Keratinocyte (primary cell): Measurements from ENCODE around the gene MEIS2. TPM values are rescaled to one million over a fixed set of nuclear protein-coding genes. Genes with fewer than 3 reads are reported as not detected.

Experiments
- DNase-seq: peaks from one replicate; pipeline ENCODE4 v3.0.0-alpha.2; 2011; ENCODE audit warnings: low read depth, missing footprints, low spot score
- FAIRE-seq: peaks from 2 replicates; lab custom pipeline; 2011; peaks lifted over from hg19 to GRCh38; lab: Jason Lieb, UNC
- H2AFZ ChIP-seq: 2 replicates; pipeline ENCODE4 v1.6.0; 2012; ENCODE audit warnings: low read length, control low read depth, inconsistent platforms; ENCODE audit not compliant: control insufficient read depth
- H3K27ac ChIP-seq: 2 replicates; pipeline ENCODE4 v1.5.1; 2011; ENCODE audit warnings: low read length; ENCODE audit not compliant: control insufficient read depth, insufficient read depth
- H3K27me3 ChIP-seq: 3 replicates; pipeline ENCODE4 v1.6.0; 2011; ENCODE audit warnings: low read length; ENCODE audit not compliant: control insufficient read depth, insufficient read depth; ENCODE audit errors: extremely low read depth
- H3K36me3 ChIP-seq, 2 experiments: 2 replicates in 1 of 2; 3 replicates in 1 of 2; pipeline ENCODE4 v1.5.1; 2011; ENCODE audit warnings: low read length in 2 of 2, mild to moderate bottlenecking in 1 of 2; ENCODE audit not compliant: control insufficient read depth in 2 of 2, insufficient read depth in 2 of 2; ENCODE audit errors: extremely low read depth in 1 of 2
- H3K4me1 ChIP-seq: 3 replicates; pipeline ENCODE4 v1.5.1; 2011; ENCODE audit warnings: low read length; ENCODE audit not compliant: control insufficient read depth, insufficient read depth; ENCODE audit errors: extremely low read depth
- H3K4me2 ChIP-seq: 3 replicates; pipeline ENCODE4 v1.6.0; 2011; ENCODE audit warnings: low read depth, low read length; ENCODE audit not compliant: control insufficient read depth, insufficient read depth; ENCODE audit errors: extremely low read depth
- H3K4me3 ChIP-seq, 3 experiments: fragments of 200-600 bp in 1 of 3; sonication (generic) in 1 of 3; 2 replicates in 2 of 3; 3 replicates in 1 of 3; pipeline ENCODE4 v1.5.1; 2011 to 2016; ENCODE audit warnings: low read length in 3 of 3, mild to moderate bottlenecking in 3 of 3, control low read depth in 2 of 3, inconsistent platforms in 1 of 3, low read depth in 1 of 3, mixed read lengths in 1 of 3, mixed run types in 1 of 3, moderate library complexity in 1 of 3; ENCODE audit not compliant: control insufficient read depth in 2 of 3, insufficient read depth in 2 of 3; ENCODE audit errors: extremely low read depth in 1 of 3
- H3K79me2 ChIP-seq: 2 replicates; pipeline ENCODE4 v1.6.0; 2012; ENCODE audit warnings: low read length; ENCODE audit not compliant: control insufficient read depth, insufficient read depth
- H3K9ac ChIP-seq: 3 replicates; pipeline ENCODE4 v1.6.0; 2011; ENCODE audit warnings: low read length; ENCODE audit not compliant: control insufficient read depth, insufficient read depth; ENCODE audit errors: extremely low read depth
- H3K9me1 ChIP-seq: 3 replicates; pipeline ENCODE4 v1.6.0; 2011; ENCODE audit warnings: low read length; ENCODE audit not compliant: control insufficient read depth, insufficient read depth; ENCODE audit errors: extremely low read depth
- H3K9me3 ChIP-seq: 2 replicates; pipeline ENCODE4 v1.5.1; 2012; ENCODE audit warnings: low read depth, low read length; ENCODE audit not compliant: control insufficient read depth
- H4K20me1 ChIP-seq: 3 replicates; pipeline ENCODE4 v1.6.0; 2011; ENCODE audit warnings: low read length; ENCODE audit not compliant: control insufficient read depth, insufficient read depth; ENCODE audit errors: extremely low read depth
- CTCF ChIP-seq, 3 experiments: IDR thresholded peaks in 1 of 3; conservative IDR thresholded peaks in 1 of 3; optimal IDR thresholded peaks in 1 of 3; 2 replicates in 2 of 3; 3 replicates in 1 of 3; pipeline versions ENCODE3 to v1.5.1; 2011; ENCODE audit warnings: low read length in 3 of 3, mild to moderate bottlenecking in 3 of 3, moderate library complexity in 2 of 3, control low read depth in 1 of 3, inconsistent platforms in 1 of 3; ENCODE audit not compliant: insufficient read depth in 2 of 3; ENCODE audit errors: extremely low read depth in 1 of 3
- EZH2 ChIP-seq: IDR thresholded peaks from one replicate; pipeline ENCODE4 v1.6.1; 2012; ENCODE audit warnings: inconsistent platforms, mild to moderate bottlenecking, low read length, moderate library complexity
- dilution Hi-C: fragments of 300-500 bp; cut with MboI; formaldehyde crosslinking; loops from one replicate; pipeline ENCODE4 v1.7.0; 2020; ENCODE audit warnings: low sequenced_read_pairs; ENCODE audit not compliant: extremely low pct_ligation_motif_present
- polyA plus RNA-seq, 5 experiments: library from polyadenylated mRNA; depleted of rRNA in 3 of 5; stranded (reverse) in 3 of 5; stranded (forward) in 1 of 5; unstranded in 1 of 5; fragments of >200 nt; gene quantifications; 1 replicate in 1 of 5; 2 replicates in 3 of 5; 3 replicates in 1 of 5; pipeline versions ENCODE4 v1.2.1 to v1.2.3, GENCODE V29; 2011 to 2012; ENCODE audit warnings: missing spikeins in 2 of 5, low read depth in 1 of 5, low replicate concordance in 1 of 5

Gene MEIS2
- polyA plus RNA-seq, 1 donor (not counting 4 experiments of a cell fraction or from before 2014, with no cell fraction given): 11.4 TPM

- Histone ChIP-seq H3K4me2 (no peak overlapping the region), H3K9ac (no peak overlapping the region), H2AFZ (no peak overlapping the region), H3K9me3 (no peaks in the 10 kb centered on the region), H3K9me1 (no peaks in the 10 kb centered on the region), H3K36me3 (no peaks in the 10 kb centered on the region), H3K27me3 (no peaks in the 10 kb centered on the region), H3K27ac (no peak overlapping the region), H4K20me1 (no peaks in the 10 kb centered on the region), H3K79me2 (no peaks in the 10 kb centered on the region), H3K4me3 (no peak overlapping the region), H3K4me1 (no peaks in the 10 kb centered on the region)
- dilution Hi-C loops: no loop called here
- FAIRE-seq (no peak), DNase-seq (no peak)
- TF ChIP-seq CTCF (optimal IDR thresholded peaks at IDR 0.05 in 1 of 3, IDR thresholded peaks at IDR 0.05 in 1 of 3, conservative IDR thresholded peaks at IDR 0.05 in 1 of 3; ENCODE audit: extremely low read depth in 1 of 3, insufficient read depth in 2 of 3, low read length in 3 of 3) (no peak), EZH2 (no peak)
These were observed 147.0 kb downstream of the MEIS2 start for GRCh38 chr15:36953346-36953745.

- FAIRE-seq: no peak
These were observed 148.6 kb downstream of the MEIS2 start for GRCh38 chr15:36951731-36952247.

More at GRCh38 chr15:36951731-36952247, 148.6 kb downstream of the MEIS2 start:
- Histone ChIP-seq H3K4me1 (no peaks in the 10 kb centered on the region), H2AFZ (no peak overlapping the region), H3K4me3 (no peak overlapping the region), H4K20me1 (no peaks in the 10 kb centered on the region), H3K36me3 (no peaks in the 10 kb centered on the region), H3K27me3 (no peaks in the 10 kb centered on the region), H3K9me3 (no peaks in the 10 kb centered on the region), H3K27ac (no peak overlapping the region), H3K79me2 (no peaks in the 10 kb centered on the region), H3K4me2 (no peak overlapping the region), H3K9ac (no peak overlapping the region), H3K9me1 (no peaks in the 10 kb centered on the region)
- DNase-seq: no peak
- dilution Hi-C loops: no loop called here
- TF ChIP-seq EZH2 (no peak), CTCF (optimal IDR thresholded peaks at IDR 0.05 in 1 of 3, IDR thresholded peaks at IDR 0.05 in 1 of 3, conservative IDR thresholded peaks at IDR 0.05 in 1 of 3; ENCODE audit: extremely low read depth in 1 of 3, insufficient read depth in 2 of 3, low read length in 3 of 3) (no peak)
